Activated CD4-positive, alpha-beta T cell treated with anti-CD3 and anti-CD28 coated beads, Interleukin-2, amount 10 ng/mL, durations not matched to agents 24 days and 14 days (primary cell): Measurements from ENCODE around the gene PPFIBP1. TPM values are rescaled to one million over a fixed set of nuclear protein-coding genes. Genes with fewer than 3 reads are reported as not detected.

Source experiments
- DNase-seq: peaks from one replicate; pipeline ENCODE4 v3.0.0; 2022
- H3K27ac Mint-ChIP-seq: one replicate; pipeline ENCODE4 v1.8.0; 2022; ENCODE audit warnings: mild to moderate bottlenecking, mixed read lengths
- H3K27me3 Mint-ChIP-seq: one replicate; pipeline ENCODE4 v1.8.0; 2022; ENCODE audit warnings: mixed read lengths
- H3K36me3 Mint-ChIP-seq: one replicate; pipeline ENCODE4 v1.8.0; 2022; ENCODE audit warnings: low read depth, mild to moderate bottlenecking, mixed read lengths
- H3K4me1 Mint-ChIP-seq: one replicate; pipeline ENCODE4 v1.8.0; 2021; ENCODE audit warnings: mixed read lengths
- H3K4me3 Mint-ChIP-seq: one replicate; pipeline ENCODE4 v1.8.0; 2022; ENCODE audit warnings: mild to moderate bottlenecking, moderate library complexity, mixed read lengths
- H3K9me3 Mint-ChIP-seq: one replicate; pipeline ENCODE4 v1.8.0; 2021; ENCODE audit warnings: mixed read lengths
- intact Hi-C: fragments of 100-400 bp; cut with micrococcal nuclease; formaldehyde crosslinking; loops from one replicate; pipeline ENCODE4 v1.15.1; 2023
- total RNA-seq: library from RNA; stranded (reverse); gene quantifications from 2 replicates; pipeline ENCODE4 v1.2.3, GENCODE V29; 2022

PPFIBP1 gene
- total RNA-seq, 1 donor from 2014 or later = 29.0 TPM

- no peak for DNase-seq
- Mint-ChIP-seq H3K9me3 (no peaks in the 10 kb centered on the region), H3K4me3 (no peak overlapping the region), H3K27me3 (no peaks in the 10 kb centered on the region), H3K27ac (no peak overlapping the region), H3K36me3 (peaks cover 3% of the 10 kb centered on the region), H3K4me1 (no peaks in the 10 kb centered on the region)
- intact Hi-C loops = no loop called here
These were observed 149.2 kb downstream of the PPFIBP1 start for GRCh38 chr12:27673101-27673718.

DNA sequence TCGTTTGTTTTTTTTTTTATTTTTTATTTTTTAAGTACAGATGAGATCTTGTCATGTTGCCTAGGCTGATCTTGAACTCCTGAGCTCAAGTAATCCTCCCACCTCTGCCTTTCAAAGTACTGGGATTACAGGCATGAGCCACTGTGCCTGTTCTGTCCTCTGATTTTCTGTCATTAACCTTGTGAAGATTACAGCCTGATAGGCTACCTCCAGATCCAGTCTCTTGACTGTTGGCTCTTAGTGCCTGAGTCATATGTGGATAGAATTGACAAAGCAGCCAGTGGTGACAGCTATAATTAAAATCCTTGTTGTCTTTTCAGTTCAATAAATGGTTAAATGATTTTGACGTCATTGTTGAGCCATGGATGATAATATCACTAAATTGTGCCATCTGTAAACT, 151.0 kb downstream of the PPFIBP1 start:
- no peak overlapping the region for H3K4me3 Mint-ChIP-seq
- no peak for DNase-seq

GRCh38 chr12:27680619-27681018, 156.6 kb downstream of the PPFIBP1 start:
- Mint-ChIP-seq H3K36me3 (peaks cover 9% of the 10 kb centered on the region), H3K27me3 (no peaks in the 10 kb centered on the region), H3K4me1 (no peaks in the 10 kb centered on the region), H3K4me3 (no peak overlapping the region), H3K9me3 (no peaks in the 10 kb centered on the region), H3K27ac (no peak overlapping the region)
- no peak for DNase-seq
- intact Hi-C loops = no loop called here

More for the DNA sequence above, 151.0 kb downstream of the PPFIBP1 start:
- Mint-ChIP-seq H3K27ac (no peak overlapping the region), H3K4me1 (no peaks in the 10 kb centered on the region), H3K36me3 (peaks cover 6% of the 10 kb centered on the region), H3K27me3 (no peaks in the 10 kb centered on the region), H3K9me3 (no peaks in the 10 kb centered on the region)
- intact Hi-C loops = no loop called here

GRCh38 chr12:27682534-27682933, 158.5 kb downstream of the PPFIBP1 start:
- H3K27me3 Mint-ChIP-seq = no peaks in the 10 kb centered on the region

GRCh38 chr12:27685274-27685673, 161.3 kb downstream of the PPFIBP1 start:
- Mint-ChIP-seq H3K27me3 (no peaks in the 10 kb centered on the region), H3K4me3 (no peak overlapping the region), H3K4me1 (no peaks in the 10 kb centered on the region)

More at GRCh38 chr12:27682534-27682933, 158.5 kb downstream of the PPFIBP1 start:
- no peak for DNase-seq
- H3K4me3 Mint-ChIP-seq = no peak overlapping the region
- peaks cover 10% of the 10 kb centered on the region for H3K36me3 Mint-ChIP-seq
- H3K27ac Mint-ChIP-seq = no peak overlapping the region
- no peaks in the 10 kb centered on the region for H3K9me3 Mint-ChIP-seq
- intact Hi-C loops = no loop called here
- H3K4me1 Mint-ChIP-seq = no peaks in the 10 kb centered on the region

DNA sequence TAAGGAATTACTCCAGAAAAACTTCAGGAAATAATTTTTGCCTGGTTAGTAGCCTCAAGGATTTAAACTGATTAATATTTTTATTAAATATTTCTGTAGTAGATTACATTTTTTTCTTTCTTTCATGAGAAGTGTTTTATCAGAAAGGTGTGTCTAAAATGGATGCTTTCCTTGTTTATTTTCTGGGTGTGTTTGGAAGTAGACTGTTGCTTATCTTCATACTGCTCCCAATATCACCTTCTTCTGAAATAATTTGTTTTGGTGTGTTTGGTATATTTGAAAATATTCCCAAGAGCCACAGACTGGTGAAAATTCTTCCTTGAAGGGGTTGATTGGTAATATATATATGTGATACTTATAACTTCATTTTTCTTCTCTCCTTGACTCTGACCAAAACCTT, 162.1 kb downstream of the PPFIBP1 start:
- no peak overlapping the region for H3K27ac Mint-ChIP-seq
- no peak overlapping the region for H3K4me3 Mint-ChIP-seq
- intact Hi-C loops = no loop called here
- no peaks in the 10 kb centered on the region for H3K9me3 Mint-ChIP-seq
- H3K27me3 Mint-ChIP-seq = no peaks in the 10 kb centered on the region
- peaks cover 9% of the 10 kb centered on the region for H3K36me3 Mint-ChIP-seq
- no peaks in the 10 kb centered on the region for H3K4me1 Mint-ChIP-seq
- no peak for DNase-seq

More at GRCh38 chr12:27685274-27685673, 161.3 kb downstream of the PPFIBP1 start:
- H3K27ac Mint-ChIP-seq = no peak overlapping the region
- H3K9me3 Mint-ChIP-seq = no peaks in the 10 kb centered on the region
- peaks cover 9% of the 10 kb centered on the region for H3K36me3 Mint-ChIP-seq
- intact Hi-C loops = no loop called here
- no peak for DNase-seq

DNA sequence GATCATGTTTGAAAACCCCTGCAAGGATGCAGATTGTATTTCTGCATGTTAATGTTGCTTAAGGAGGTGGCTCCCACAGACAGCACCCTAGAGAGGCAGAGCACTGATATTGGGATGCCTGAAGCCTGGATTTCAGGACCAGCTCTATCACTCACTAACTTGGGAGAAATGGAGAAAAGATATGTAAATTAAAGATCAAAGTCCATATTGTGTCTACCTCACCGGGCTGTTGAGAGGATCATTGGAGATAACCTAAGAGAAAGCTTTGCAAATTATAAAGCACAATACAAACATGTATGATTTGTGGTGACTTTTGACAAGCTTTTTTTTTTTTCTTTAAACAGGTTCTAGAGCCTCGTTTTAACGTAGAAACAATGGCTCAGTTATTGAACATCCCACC, 164.7 kb downstream of the PPFIBP1 start:
- no peak overlapping the region for H3K4me3 Mint-ChIP-seq

GRCh38 chr12:27689558-27690180, 165.7 kb downstream of the PPFIBP1 start:
- Mint-ChIP-seq H3K9me3 (no peaks in the 10 kb centered on the region), H3K36me3 (peaks cover 10% of the 10 kb centered on the region), H3K4me1 (no peaks in the 10 kb centered on the region), H3K27ac (no peak overlapping the region), H3K27me3 (no peaks in the 10 kb centered on the region), H3K4me3 (no peak overlapping the region)
- no peak for DNase-seq
- intact Hi-C loops = no loop called here

More for the DNA sequence above, 164.7 kb downstream of the PPFIBP1 start:
- intact Hi-C loops = no loop called here
- Mint-ChIP-seq H3K27ac (no peak overlapping the region), H3K4me1 (no peaks in the 10 kb centered on the region), H3K27me3 (no peaks in the 10 kb centered on the region), H3K9me3 (no peaks in the 10 kb centered on the region), H3K36me3 (peaks cover 10% of the 10 kb centered on the region)
- DNase-seq = no peak

GRCh38 chr12:27693403-27693802, 169.4 kb downstream of the PPFIBP1 start:
- Mint-ChIP-seq H3K27me3 (no peaks in the 10 kb centered on the region), H3K4me1 (no peaks in the 10 kb centered on the region), H3K4me3 (no peak overlapping the region), H3K9me3 (no peaks in the 10 kb centered on the region), H3K27ac (no peak overlapping the region), H3K36me3 (peaks cover 8% of the 10 kb centered on the region)
- intact Hi-C loops = no loop called here
- DNase-seq = no peak

GRCh38 chr12:27695556-27696292, 171.7 kb downstream of the PPFIBP1 start:
- Mint-ChIP-seq H3K36me3 (peaks cover 4% of the 10 kb centered on the region), H3K4me3 (no peak overlapping the region), H3K9me3 (no peaks in the 10 kb centered on the region), H3K4me1 (no peaks in the 10 kb centered on the region), H3K27ac (no peak overlapping the region), H3K27me3 (no peaks in the 10 kb centered on the region)
- no peak for DNase-seq
- intact Hi-C loops = no loop called here

DNA sequence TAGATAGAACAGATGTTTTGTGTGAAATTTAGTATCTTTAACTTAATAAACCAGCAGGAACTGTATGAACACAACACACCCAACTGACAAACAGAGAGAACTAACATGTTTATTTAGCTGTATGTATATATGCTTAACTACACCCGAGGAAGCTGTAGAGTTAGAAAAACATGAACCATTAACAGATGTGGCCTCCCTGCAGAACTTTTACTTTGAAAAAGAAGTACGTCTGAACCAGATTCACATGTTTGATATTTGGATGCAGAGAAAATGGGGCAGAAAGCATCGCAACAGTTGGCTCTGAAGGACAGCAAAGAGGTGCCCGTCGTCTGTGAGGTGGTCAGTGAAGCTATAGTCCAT, 172.3 kb downstream of the PPFIBP1 start, which contains the start of gene REP15:
Gene REP15, plus strand, starts transcription at position 155 of the 360 bp plus-strand sequence. Its CDS starts 116 bp downstream, at position 271.
- Mint-ChIP-seq H3K4me3 (no peak within 1 kb of the TSS), H3K27ac (no peak within 1 kb of the TSS), H3K9me3 (no peaks in the 10 kb centered on the region), H3K27me3 (no peaks in the 10 kb centered on the region), H3K36me3 (peaks cover 4% of the 10 kb centered on the region), H3K4me1 (no peaks in the 10 kb centered on the region)
- intact Hi-C loops = no loop called here
- no peak for DNase-seq

GRCh38 chr12:27696864-27697564, 173.0 kb downstream of the PPFIBP1 start:
- H3K4me1 Mint-ChIP-seq = no peaks in the 10 kb centered on the region
- no peak overlapping the region for H3K4me3 Mint-ChIP-seq
- intact Hi-C loops = no loop called here
- H3K27ac Mint-ChIP-seq = no peak overlapping the region
- DNase-seq = no peak
- H3K9me3 Mint-ChIP-seq = no peaks in the 10 kb centered on the region
- peaks cover 4% of the 10 kb centered on the region for H3K36me3 Mint-ChIP-seq
- H3K27me3 Mint-ChIP-seq = peaks cover 3% of the 10 kb centered on the region

- Mint-ChIP-seq H3K9me3 (no peaks in the 10 kb centered on the region), H3K4me1 (peaks cover 2% of the 10 kb centered on the region), H3K4me3 (no peak overlapping the region), H3K36me3 (no peaks in the 10 kb centered on the region), H3K27me3 (peaks cover 16% of the 10 kb centered on the region), H3K27ac (no peak overlapping the region)
- DNase-seq = peak; percentile 92
- intact Hi-C loops = loop anchor here (1.0 to 5.0 kb wide), 2 partner anchors 52 to 269 kb away; no protein-coding TSS in a partner anchor
These were observed 179.9 kb downstream of the PPFIBP1 start for GRCh38 chr12:27703720-27704452.
